Right lobe of liver (tissue), 6 donors: ENCODE measurements around the gene CHST15. TPM values are rescaled to one million over a fixed set of nuclear protein-coding genes. Genes with fewer than 3 reads are reported as not detected.
A peak's percentile ranks its signal among the peaks of the same experiment; 100 is the strongest.

Experiments
- ATAC-seq, 4 donors: fragments of 200-7000 bp; cut with Tn5 transposase; one replicate each; pipeline ENCODE4 v1.9.1; 2020; ENCODE audit warnings: mild to moderate bottlenecking in 4 of 4, moderate library complexity in 4 of 4
- DNase-seq, 3 donors: peaks; one replicate each; pipeline ENCODE4 v3.0.0-alpha.2; 2020
- H3K27ac ChIP-seq, 3 donors: fragments of 200-600 bp; one replicate each; pipeline ENCODE4 v1.8.0; 2022
- H3K27me3 ChIP-seq, 2 donors: fragments of 200-600 bp; one replicate each; pipeline ENCODE4 v1.8.0; 2022
- H3K36me3 ChIP-seq, 4 donors: fragments of 200-600 bp; sonication (generic) in 1 of 4; one replicate each; pipeline versions ENCODE4 v1.5.1 to v1.8.0; 2017 to 2022; ENCODE audit warnings: control low read depth in 1 of 4
- H3K4me1 ChIP-seq, 4 donors: fragments of 200-600 bp; sonication (generic) in 1 of 4; one replicate each; pipeline versions ENCODE4 v1.5.1 to v1.8.0; 2017 to 2022; ENCODE audit warnings: control low read depth in 1 of 4
- H3K4me3 ChIP-seq, 3 donors: fragments of 200-600 bp; one replicate each; pipeline ENCODE4 v1.8.0; 2022
- H3K9me3 ChIP-seq, 4 donors: fragments of 200-600 bp; sonication (generic) in 1 of 4; one replicate each; pipeline versions ENCODE4 v1.5.1 to v1.8.0; 2017 to 2022; ENCODE audit warnings: control low read depth in 1 of 4
- POLR2A ChIP-seq: fragments of 450-650 bp; IDR thresholded peaks from one replicate; pipeline ENCODE4 v1.6.1; 2017; ENCODE audit warnings: antibody characterized with exemption, mild to moderate bottlenecking
- WGBS: methylation state at CpG from one replicate; pipeline ENCODE4 v1.1.6; 2018; ENCODE audit warnings: low coverage, low lambda C conversion rate; ENCODE audit not compliant: insufficient coverage; ENCODE audit errors: missing lambda C conversion rate; 5-methylcytosine and 5-hydroxymethylcytosine counted together
- intact Hi-C, 2 donors: fragments of 100-400 bp; cut with DNase I; formaldehyde crosslinking; loops; one replicate each; pipeline versions ENCODE4 v1.11.2 to v1.14.1; 2022
- total RNA-seq, 6 experiments: library from RNA; depleted of rRNA in 2 of 6; stranded (reverse); fragments of >200 nt in 2 of 6; fragmentation: NEBNext Ultra II Directional in 3 of 6; extraction: Animal tissue kit (Norgen Biotek cat#: 25700) in 3 of 6; gene quantifications; one replicate each; pipeline versions ENCODE4 v1.1.0 to v1.2.4, GENCODE V29; 2016 to 2023
- TF ChIP-seq, protein P1 (sequence below), 4 donors: fragments of 200-600 bp in 3 of 4; fragments of 450-650 bp in 1 of 4; IDR thresholded peaks; one replicate each; pipeline versions ENCODE4 v1.5.1 to v1.8.0; 2016 to 2022; ENCODE audit warnings: antibody characterized with exemption in 4 of 4, mild to moderate bottlenecking in 2 of 4
- donor health status: DM: no; HTN: yes; CAD: no.
- donor health status: DM: no; HTN: no; CAD: no.
- donor health status: DM: no; HTN: no; CAD: no.
- donor health status: DM: no; HTN: yes; CAD: no.
- donor health status: DM: no; HTN: yes; CAD: no.

Gene CHST15
- total RNA-seq, 6 experiments from 2014 or later = 9.2 to 25.8 (median 11.8) TPM

DNA sequence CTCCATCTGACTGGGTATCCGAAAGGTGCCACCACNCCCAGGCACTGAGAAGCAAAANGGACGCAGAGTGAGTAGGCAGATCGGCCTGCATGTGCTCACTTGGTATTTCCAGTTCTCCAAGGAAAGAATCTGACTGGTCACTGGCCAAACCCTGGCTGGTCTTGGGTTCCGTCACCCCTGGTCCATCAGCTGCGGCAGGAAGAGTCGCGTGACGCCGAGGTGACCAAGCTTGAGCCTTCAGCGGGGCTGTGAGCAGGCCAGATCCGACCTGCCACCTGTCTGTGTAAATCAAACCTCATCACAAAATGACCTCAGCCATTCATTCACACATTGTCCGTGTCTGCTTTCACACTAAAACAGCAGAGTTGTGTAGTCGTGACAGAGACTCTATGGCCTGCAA, 28.8 kb upstream of the CHST15 start:
- TF ChIP-seq, protein P1, sequence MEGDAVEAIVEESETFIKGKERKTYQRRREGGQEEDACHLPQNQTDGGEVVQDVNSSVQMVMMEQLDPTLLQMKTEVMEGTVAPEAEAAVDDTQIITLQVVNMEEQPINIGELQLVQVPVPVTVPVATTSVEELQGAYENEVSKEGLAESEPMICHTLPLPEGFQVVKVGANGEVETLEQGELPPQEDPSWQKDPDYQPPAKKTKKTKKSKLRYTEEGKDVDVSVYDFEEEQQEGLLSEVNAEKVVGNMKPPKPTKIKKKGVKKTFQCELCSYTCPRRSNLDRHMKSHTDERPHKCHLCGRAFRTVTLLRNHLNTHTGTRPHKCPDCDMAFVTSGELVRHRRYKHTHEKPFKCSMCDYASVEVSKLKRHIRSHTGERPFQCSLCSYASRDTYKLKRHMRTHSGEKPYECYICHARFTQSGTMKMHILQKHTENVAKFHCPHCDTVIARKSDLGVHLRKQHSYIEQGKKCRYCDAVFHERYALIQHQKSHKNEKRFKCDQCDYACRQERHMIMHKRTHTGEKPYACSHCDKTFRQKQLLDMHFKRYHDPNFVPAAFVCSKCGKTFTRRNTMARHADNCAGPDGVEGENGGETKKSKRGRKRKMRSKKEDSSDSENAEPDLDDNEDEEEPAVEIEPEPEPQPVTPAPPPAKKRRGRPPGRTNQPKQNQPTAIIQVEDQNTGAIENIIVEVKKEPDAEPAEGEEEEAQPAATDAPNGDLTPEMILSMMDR (IDR thresholded peaks at IDR 0.05) = no peak
- TF ChIP-seq POLR2A = no peak
- no peak for DNase-seq
- intact Hi-C loops = no loop called here
- no peak for ATAC-seq
- Histone ChIP-seq H3K9me3 (no peaks in the 10 kb centered on the region), H3K27ac (no peak overlapping the region), H3K27me3 (no peaks in the 10 kb centered on the region), H3K4me1 (no peaks in the 10 kb centered on the region), H3K4me3 (no peak overlapping the region), H3K36me3 (no peaks in the 10 kb centered on the region)
- WGBS = 52% methylated on average over 3 of the region's 13 CpGs

DNA sequence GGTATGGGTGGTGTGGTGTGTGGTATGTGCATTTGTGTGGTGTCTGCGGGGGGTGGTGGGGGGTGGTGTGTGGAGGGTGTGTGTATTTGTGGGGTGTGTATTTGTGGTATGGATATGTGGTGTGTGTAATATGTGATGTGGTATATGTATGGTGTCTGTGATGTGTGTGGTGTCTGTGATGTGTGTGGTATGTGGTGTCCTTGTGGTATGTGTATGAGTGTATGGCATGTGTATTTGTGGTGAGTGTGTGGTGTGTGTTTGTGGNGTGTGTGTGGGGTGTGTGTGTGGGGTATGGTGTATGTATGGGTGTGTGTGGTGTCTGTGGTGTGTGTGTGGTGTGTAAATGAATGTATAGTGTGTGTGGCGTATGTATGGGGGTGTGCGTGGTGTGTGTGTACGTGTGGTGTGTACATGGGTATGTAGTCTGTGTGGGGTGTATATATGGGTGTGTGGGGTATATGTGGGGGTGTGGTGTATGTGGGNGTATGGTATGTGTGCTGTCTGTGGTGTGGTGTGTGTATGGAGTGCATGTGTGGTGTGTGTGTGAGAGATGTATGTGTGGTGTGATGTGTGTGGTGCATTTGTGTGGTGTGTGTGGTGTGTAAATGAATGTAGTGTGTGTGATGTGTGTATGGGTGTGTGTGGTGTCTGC, 27.1 kb upstream of the CHST15 start:
- Histone ChIP-seq H3K36me3 (no peaks in the 10 kb centered on the region), H3K9me3 (no peaks in the 10 kb centered on the region), H3K27ac (no peak overlapping the region), H3K4me3 (no peak overlapping the region), H3K4me1 (no peaks in the 10 kb centered on the region), H3K27me3 (no peaks in the 10 kb centered on the region)
- intact Hi-C loops = no loop called here
- WGBS = 80% methylated on average over 4 of the region's 4 CpGs
- no peak for DNase-seq
- ATAC-seq = no peak
- TF ChIP-seq, protein P1 (IDR thresholded peaks at IDR 0.05) = no peak
- no peak for TF ChIP-seq POLR2A

DNA sequence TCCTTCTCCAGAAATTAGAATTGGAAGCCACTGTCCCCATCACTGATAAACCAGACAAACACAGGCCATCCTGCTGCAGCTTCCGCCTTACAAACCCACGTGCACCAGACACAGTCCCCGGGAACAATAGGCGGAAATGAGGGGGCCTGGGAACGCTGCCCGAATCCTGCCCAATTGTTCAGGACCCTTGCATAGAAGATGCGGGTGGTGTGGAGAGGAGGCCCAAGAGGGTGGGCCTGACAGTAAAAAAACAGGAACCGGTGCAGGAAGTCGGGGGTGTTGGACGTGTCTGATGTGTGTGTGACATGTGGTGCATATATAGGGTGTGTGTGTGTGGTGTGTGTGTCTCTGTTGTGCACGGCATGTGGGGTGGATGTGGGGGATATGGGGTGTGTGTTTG, 26.5 kb upstream of the CHST15 start:
- TF ChIP-seq, protein P1 (IDR thresholded peaks at IDR 0.05) = no peak
- no peak for TF ChIP-seq POLR2A
- 58% methylated on average over 10 of the region's 11 CpGs for WGBS
- peak; percentile 67 to 72 (median 71) for DNase-seq

DNA sequence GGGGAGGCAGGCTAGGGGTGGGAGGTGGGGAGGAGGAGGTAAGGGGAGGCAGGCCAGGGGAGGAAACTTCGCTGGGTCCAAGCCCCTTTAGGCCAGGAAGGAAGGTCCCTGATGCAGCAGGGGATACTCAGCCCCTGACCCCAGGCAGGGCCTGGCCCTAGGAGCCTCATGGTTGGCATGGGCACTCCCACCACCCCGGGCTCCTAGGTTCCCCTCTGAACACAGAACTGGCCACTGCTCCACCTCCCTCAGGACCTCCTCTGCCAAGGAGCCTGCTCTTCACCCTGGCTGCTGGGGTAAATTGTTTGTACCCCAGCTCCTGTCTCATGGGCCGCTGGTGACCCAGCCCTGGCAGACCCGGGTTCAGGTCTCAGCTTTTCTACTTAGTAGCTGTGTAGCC, 25.8 kb upstream of the CHST15 start:
- WGBS = 55% methylated on average over 2 of the region's 4 CpGs
- H3K36me3 ChIP-seq = no peaks in the 10 kb centered on the region
- H3K27ac ChIP-seq = peak overlapping the region in 1 of 3 donors; percentile 47
- no peak for ATAC-seq
- H3K4me3 ChIP-seq = no peak overlapping the region
- intact Hi-C loops = no loop called here
- no peaks in the 10 kb centered on the region for H3K9me3 ChIP-seq
- TF ChIP-seq, protein P1 (IDR thresholded peaks at IDR 0.05) = no peak
- no peak for TF ChIP-seq POLR2A
- DNase-seq = no peak
- H3K4me1 ChIP-seq = no peaks in the 10 kb centered on the region
- no peaks in the 10 kb centered on the region for H3K27me3 ChIP-seq

More for the DNA sequence above, 26.5 kb upstream of the CHST15 start:
- no peaks in the 10 kb centered on the region for H3K36me3 ChIP-seq
- no peaks in the 10 kb centered on the region for H3K9me3 ChIP-seq
- peak; percentile 70 to 80 (median 75) for ATAC-seq
- no peak overlapping the region for H3K4me3 ChIP-seq
- intact Hi-C loops = no loop called here
- H3K27ac ChIP-seq = no peak overlapping the region
- no peaks in the 10 kb centered on the region for H3K4me1 ChIP-seq
- no peaks in the 10 kb centered on the region for H3K27me3 ChIP-seq
